ENCODE data around the gene INTS2.

DNA sequence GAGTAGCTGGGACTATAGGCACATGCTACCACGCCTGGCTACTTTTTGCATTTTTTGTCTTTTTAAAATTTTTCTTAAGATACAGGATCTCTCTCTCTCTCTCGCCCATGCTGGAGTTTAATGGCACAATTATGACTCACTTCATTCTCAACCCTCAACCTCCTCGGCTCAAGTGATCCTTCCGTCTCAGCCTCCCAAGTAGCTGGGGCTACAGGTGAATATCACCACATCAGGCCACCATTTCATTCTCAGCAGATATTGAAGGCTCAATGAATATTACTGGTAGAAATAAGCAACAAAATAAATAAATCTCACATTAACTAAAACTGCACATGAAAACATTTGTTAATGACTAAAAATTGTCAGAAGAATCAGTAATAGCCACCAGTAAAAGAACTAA is 106.1 kb downstream of the INTS2 start:
- TF ChIP-seq, protein P1, sequence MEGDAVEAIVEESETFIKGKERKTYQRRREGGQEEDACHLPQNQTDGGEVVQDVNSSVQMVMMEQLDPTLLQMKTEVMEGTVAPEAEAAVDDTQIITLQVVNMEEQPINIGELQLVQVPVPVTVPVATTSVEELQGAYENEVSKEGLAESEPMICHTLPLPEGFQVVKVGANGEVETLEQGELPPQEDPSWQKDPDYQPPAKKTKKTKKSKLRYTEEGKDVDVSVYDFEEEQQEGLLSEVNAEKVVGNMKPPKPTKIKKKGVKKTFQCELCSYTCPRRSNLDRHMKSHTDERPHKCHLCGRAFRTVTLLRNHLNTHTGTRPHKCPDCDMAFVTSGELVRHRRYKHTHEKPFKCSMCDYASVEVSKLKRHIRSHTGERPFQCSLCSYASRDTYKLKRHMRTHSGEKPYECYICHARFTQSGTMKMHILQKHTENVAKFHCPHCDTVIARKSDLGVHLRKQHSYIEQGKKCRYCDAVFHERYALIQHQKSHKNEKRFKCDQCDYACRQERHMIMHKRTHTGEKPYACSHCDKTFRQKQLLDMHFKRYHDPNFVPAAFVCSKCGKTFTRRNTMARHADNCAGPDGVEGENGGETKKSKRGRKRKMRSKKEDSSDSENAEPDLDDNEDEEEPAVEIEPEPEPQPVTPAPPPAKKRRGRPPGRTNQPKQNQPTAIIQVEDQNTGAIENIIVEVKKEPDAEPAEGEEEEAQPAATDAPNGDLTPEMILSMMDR (IDR thresholded peaks at IDR 0.05; ENCODE audit: insufficient read depth, low read length), result no peak
- TF ChIP-seq GABPA (IDR thresholded peaks at IDR 0.05; ENCODE audit: low read depth), result no peak
